Umbilical cord (tissue), 2 donors: ENCODE results near the gene BRME1. TPM values are rescaled to one million over a fixed set of nuclear protein-coding genes. Genes with fewer than 3 reads are reported as not detected.
"Not testable (repeated sequence)": the region's sequence is repeated elsewhere in the genome, so short reads cannot be mapped to it uniquely, and the experiment has no call there.

Source experiments
- DNase-seq: peaks from one replicate; pipeline ENCODE4 v3.0.0-alpha.2; 2015; ENCODE audit warnings: low spot score
- total RNA-seq: library from RNA; depleted of rRNA; stranded (reverse); fragments of >200 nt; gene quantifications from one replicate; pipeline ENCODE4 v1.2.3, GENCODE V29; 2014; ENCODE audit warnings: low replicate concordance; ENCODE audit not compliant: insufficient read depth

The BRME1 gene
- total RNA-seq, 1 donor from 2014 or later: 1.4 TPM

DNA sequence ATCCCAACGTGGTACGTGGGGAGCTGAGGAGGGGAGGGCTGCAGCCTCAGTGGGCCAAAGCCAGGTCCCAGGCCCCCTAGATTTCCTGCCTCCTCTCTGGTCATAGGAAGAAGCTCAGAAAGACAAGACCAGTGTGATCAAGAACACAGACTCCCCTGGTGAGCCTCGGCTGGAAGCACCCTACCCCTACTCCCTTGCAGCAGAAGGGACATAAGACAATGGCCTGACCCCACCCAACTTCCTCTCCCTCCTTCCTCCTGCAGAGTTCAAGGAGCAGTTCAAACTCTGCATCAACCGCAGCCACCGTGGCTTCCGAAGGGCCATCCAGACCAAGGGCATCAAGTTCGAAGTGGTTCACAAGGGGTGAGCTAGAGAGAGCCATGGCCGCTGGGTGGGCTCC lies 20.8 kb upstream of the BRME1 start:
- no peak for DNase-seq

DNA sequence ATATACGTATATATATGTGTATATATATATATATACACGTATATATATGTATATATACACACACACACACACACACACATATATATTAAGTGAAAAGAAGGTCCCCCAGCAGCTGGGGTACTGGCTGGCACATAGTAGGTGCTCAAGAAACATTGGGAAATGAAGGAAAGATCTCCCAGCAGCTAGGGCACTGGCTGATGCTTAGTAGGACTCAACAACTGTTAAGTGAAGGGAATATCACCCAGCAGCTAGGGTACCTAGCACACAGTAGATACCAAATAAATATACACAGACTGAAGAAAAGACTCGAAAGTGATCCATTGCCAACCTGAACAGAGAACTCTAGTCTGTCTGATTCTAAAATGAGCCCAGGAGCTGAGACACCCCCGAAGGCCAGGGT lies 20.1 kb upstream of the BRME1 start:
- DNase-seq: no peak

DNA sequence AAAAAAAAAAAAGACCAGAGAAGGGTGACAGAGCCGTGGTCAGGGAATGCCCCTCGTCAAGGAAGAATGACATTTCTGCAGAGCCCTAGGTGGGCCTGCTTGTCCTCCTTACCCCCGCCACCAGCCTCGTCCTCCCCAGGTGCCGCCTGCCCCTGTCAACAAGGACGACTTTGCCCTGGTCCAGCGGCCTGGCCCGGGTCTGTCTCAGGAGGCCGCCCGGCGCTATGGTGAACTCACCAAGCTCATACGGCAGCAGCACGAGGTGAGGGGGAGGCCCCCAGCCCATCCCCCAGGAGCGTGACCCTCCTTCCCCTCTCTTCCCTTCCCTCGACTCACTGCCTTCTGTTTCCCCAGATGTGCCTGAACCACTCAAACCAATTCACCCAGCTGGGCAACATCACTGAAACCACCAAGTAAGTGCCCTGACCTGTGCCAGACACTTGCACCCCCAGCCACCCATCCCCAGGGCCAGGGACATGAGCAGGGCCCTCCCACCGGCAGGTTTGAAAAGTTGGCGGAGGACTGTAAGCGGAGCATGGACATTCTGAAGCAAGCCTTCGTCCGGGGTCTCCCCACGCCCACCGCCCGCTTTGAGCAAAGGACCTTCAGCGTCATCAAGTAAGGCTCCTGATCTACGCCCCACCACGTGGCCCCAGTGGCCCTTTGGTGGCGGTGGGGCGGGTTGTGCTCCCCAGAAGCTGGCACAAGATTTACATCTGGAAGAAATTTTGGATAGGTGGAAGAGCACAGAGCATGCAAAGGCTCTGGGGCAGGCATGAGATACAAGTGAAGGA lies 17.5 kb upstream of the BRME1 start:
- DNase-seq: no peak

DNA sequence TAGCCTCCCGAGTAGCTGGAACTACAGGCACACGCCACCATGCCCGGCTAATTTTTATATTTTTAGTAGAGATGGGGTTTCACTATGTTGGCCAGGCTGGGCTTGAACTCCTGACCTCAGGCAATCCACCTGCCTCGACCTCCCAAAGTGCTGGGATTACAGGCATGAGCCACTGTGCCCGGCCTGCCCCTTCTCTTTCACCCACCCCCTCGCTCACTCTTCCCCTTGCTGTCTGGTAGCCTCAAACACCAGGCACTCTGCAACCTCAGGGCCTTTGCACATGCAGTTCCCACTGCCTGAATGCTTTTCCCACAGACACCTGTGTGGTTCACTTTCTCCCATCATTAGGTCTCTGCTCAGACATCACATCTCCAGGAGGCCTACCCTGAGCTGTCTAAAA lies 16.2 kb upstream of the BRME1 start:
- DNase-seq: not testable (repeated sequence)

DNA sequence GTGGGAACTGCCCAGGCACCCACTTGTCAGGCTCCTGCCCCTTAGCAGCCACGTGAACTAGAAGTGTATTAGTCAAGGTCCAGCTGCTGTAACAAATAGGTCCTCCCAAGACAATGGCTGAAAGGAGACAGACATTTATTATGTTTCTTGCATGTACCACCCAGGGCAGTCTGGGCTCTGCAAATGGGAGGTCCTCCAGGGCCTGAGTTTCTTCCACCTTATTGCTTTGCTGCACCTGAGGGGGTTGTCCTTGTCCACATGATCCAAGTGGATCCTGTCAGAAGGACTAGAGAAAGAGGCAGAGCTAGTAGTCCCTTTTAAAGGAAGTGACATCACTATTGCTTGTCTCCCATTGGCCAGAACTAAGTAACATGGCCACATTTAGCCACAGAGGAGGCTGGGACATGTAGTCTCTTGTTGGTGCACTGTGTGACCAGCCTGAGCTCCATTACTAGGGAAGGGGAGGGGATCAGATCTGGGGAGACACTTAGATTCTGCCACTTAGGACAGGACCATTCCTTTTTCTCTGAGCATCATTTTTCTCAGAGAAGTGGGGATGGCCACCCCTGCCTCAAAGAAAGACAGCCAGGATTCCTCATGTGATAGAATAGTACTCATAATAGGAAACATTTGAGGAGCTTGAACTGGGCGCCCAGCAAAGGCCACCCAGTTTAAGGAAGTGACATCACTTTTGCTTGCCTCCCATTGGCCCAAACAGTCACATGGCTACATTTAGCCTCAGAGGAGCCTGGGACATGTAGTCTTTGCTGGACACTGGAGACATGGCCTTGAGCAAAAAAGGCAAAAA lies 15.2 kb upstream of the BRME1 start:
- DNase-seq: peak; percentile 26

DNA sequence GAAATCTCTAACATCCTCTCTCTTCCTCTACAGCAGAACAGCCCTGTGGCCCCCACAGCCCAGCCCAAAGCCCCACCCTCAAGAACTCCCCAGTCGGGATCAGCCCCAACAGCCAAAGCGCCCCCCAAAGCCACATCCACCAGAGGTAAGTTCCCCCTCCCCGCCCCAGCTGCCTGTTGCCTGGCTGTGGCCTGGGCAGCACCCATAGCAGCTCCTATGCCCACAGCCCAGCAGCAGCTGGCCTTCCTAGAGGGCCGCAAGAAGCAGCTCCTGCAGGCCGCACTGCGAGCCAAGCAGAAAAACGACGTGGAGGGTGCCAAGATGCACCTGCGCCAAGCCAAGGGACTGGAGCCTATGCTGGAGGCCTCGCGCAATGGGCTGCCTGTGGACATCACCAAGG lies 14.6 kb upstream of the BRME1 start:
- DNase-seq: no peak

DNA sequence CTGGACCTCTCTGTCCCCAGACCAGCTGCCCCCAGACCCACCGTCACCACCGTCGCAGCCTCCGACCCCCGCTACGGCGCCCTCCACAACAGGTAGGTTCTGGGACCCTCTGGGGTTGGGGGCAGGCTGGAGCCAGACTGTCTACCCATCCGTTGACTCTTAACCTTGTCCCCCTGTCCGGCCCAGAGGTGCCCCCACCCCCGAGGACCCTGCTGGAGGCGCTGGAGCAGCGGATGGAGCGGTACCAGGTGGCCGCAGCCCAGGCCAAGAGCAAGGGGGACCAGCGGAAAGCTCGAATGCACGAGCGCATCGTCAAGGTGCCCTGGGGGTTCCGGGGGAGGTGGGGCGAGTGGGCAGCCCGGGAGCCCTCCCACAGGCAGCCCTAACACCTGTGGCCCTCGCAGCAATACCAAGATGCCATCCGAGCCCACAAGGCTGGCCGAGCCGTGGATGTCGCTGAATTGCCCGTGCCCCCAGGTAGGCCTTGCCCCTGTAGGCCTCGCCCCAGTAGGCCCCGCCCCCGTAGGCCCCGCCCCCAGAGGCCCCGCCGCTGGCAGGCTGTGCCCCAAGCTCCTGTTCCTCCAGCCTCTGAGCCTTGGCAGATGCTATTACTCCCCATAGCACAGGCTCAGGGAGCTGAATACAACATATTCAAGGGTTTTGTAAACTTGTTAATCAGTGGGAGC lies 13.0 kb upstream of the BRME1 start:
- DNase-seq: no peak

DNA sequence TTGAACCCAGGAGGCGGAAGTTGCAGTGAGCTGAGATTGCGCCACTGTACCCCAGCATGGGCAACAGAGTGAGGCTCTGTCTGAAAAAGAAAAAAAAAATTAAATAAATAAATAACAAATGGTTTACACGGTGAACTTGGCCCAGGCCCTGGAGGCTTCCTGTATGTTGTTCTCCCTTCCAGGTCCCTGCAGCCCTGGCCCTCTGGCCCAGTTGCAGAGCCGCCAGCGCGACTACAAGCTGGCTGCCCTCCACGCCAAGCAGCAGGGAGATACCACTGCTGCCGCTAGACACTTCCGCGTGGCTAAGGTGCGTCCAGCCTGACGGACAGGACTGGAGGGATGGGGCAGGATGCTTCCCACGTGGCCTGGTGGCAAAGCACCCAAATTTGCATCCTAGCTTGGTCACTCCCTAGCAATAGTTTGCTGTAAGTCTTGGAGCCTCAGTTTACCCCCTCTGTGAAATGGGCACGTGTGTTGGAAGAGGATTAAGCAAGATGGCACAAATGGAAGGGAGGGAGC lies 12.0 kb upstream of the BRME1 start:
- DNase-seq: no peak

DNA sequence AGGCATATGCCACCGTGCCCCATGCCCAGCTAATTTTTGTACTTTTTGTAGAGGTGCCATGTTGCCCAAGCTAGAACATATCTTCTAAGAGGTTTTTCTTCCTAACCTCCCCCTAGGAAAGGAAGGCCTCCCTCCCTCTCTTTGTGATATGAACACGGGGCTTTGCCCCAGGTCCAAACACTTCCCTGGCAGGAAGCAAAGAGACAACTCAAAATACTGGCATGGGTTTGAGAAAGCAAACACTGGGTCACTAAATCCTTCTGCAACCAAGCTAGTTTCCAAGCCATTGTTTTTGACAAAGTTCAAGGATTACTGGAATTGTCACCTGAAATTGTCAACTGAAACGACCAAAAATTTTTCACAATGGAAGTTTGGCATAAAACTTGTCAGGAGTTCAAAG lies 8.9 kb upstream of the BRME1 start:
- DNase-seq: no peak

DNA sequence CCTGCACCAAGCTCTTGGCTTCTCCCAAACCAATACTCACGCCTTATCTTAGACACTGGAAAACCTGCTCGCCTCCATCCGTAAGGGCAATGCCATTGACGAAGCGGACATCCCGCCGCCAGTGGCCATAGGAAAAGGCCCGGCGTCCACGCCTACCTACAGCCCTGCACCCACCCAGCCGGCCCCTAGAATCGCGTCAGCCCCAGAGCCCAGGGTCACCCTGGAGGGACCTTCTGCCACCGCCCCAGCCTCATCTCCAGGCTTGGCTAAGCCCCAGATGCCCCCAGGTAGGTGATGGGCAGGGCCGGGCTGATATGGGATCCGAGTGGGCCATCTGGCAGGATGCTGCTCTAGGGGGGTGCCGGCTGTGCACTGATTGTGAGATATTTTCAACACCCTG lies 7.4 kb upstream of the BRME1 start:
- no peak for DNase-seq

DNA sequence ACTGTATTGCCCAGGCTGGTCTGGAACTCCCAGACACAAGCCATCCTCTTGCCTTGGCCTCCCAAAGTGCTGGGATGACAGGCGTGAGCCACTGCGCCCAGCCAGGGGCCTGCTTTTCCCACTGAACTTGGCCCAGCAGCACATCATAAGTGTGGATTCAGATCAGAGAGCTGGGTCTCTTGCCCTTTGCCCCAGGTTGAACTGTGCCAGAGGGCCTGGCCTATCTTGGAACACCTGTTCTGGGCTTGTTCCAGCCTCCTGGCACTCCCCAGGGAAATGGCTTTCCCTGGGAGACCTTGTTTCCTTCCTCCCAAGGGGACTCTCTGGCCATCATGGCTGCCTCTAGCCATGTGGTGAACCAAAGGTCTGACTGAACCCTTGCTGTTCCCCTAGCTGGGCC lies 3.5 kb upstream of the BRME1 start:
- no peak for DNase-seq

DNA sequence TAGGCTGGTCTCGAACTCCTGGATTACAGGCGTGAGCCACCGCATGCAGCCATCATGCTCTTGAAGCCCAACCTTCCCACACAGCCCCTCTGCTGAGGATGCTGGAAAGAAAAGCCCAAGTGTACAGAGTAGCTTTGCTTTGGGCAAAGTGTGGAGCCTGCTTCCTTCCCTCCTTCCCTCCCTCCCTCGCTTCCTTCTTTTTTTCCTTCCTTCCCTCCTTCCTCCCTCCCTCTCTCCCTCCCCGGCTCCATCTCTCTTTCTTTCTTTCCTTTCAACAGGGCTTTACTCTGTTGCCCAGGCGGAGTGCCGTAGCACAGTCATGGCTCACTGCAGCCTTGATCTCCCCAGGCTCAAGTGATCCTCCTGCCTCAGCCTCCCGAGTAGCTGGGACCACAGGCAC lies 2.8 kb upstream of the BRME1 start:
- DNase-seq: no peak

DNA sequence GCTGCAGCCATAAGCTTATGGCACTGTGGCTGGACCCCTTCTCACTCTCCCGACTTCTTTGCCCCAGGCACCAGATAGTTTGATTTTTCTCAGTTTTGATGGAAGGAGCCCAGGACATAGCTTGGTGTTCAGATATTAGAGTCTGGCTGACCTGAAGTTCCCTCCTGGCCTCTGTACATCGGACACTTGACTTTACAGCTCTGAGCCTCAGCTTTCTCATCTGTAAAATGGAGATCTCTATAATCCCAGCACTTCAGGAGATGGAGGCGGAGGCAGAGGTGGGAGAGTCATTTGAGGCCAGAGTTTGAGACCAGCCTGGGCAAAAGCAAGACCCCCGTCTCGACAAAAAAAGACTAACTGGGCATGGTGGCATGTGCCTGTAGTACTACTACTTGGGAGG lies 993 bp upstream of the BRME1 start:
- no peak for DNase-seq

DNA sequence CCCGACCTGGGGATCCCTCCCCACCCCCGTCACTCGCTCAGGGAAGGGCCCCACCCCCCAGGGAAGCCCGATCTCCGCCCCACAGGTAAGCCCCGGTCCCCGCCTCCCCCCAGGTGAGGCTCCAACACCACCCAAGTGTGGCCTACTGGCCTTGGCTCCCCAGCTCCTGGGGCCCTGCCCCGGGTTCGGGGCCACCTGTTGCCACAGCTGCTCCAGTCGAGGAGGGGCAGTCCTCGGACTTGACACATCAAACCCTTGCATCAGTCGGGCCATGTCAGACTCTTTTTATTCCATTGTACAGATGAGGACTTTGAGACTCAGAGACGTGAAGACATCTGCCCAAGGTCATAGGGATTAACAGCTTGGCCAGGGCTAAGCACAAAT lies 596 bp upstream of the BRME1 start:
- DNase-seq: no peak

DNA sequence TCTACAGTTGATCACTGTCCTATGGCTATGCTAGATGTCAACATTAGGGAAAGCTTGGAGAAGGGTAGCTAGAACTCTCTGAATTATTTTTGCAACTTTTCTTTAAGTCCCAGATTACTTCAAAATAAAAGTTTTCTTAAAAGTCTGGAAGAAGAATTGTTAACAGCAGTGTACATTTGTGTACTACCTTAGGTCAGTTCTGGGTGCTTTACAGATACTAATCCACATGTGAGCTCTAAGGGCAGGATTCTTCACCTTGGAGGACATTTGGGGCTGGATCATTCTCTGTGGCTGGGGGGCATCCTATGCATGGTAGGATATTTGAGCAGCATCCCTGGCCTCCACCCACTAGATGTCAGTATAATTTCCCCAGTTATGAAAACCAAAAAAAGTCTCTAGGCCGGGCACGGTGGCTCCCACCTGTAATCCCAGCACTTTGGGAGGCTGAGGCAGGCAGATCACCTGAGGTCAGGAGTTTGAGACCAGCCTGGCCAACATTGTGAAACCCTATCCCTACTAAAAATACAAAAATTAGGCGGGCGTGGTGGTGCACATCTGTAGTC lies 2.8 kb downstream of the BRME1 start:
- no peak for DNase-seq

DNA sequence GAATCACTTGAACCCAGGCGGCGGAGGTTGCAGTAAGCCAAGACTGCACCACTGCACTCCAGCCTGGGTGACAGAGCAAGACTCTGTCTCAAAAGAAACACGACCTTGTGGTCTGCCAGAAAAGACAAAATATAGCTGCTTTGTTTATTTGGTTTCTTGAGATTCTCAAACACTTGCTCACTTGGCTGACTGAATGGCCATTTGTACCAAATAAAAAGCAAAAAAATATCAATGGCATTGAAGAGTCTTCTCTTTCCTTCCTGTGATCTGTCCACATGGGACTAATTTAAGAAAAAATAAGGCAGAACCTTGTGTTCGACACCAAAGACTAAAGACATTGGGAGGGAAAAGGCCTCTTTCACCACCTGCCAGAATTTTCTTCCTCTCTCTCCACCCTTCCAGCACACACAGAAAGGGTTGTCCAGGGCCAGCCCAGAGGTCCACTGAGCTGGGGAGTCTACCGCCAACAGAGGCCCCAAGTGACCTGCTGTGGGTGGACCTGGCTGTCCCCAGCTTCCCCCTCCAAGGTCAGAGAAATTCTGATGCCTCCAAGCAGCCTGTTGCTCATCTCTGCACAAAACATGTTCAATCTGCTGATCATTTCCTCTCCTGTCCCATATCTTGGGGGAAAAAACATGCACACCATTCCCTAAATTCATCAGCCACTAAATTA lies 5.9 kb downstream of the BRME1 start:
- DNase-seq: no peak

DNA sequence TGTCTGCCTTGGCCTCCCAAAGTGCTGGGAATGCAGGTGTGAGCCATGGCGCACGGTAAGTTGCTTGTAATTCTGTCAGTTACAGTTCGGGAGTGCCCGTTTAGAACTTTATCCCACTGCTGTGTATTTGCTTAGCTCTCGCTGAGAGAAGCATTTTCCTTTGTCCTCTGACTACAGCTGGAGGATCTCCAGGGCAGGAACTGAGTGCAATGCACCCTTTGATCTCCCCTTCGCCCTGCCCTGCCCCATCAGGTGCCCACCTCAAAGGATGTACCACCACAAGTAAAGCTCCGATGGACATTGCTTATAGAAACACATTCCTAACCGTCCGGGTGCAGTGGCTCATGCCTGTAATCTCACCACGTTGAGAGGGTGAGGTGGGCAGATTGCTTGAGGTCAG lies 6.5 kb downstream of the BRME1 start:
- no peak for DNase-seq

DNA sequence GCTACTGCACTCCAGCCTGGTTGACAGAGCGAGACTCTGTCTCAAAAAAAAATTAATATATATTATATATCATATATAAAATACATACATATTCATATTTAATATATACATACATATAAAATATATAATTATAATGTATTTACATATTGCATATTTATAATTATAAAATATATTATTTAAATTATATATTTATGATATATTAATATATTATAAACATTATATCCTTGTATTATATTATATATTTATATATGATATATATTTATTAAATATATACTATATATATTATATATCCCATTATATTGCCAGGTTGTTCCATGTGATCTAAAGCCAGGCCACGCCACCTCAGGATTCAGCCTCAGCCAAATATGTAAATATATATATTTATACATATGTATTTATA lies 9.7 kb downstream of the BRME1 start:
- DNase-seq: no peak

DNA sequence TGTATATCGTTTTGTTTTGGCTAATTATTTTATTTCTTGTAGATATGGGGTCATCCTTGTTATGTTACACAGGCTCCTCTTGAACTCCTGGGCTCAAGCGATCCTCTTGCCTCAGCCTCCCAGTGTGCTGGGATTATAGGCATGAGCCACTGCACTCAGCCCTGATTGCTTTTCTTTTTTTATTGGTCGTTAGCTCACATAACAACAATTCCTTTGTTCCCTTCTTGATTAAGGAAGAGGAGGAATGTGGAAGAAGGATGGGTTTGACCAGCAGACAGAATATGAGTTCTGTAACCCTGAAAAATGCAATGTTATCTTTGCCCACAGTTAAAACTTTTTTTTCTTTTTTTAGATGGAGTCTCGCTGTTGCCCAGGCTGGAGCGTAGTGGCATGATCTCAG lies 11.4 kb downstream of the BRME1 start:
- DNase-seq: no peak

DNA sequence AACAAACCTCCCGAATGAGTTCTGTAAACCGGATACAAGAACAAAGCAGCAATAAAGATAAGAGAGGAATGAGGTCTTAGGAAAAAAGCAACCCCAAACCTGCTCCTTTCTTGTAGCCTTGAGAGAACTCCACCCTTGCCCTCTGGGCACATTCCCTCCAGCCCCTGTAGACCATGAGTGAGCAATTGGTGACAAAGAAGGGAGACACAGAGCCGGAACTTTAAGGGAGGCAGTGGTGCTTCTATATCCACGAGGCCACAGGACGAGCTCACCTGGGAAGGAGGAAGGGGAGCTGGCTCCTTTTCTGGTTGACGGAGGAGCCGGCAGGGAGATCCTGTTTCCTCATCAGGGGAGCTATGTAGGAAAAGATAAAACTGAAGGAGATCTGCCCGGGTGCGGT lies 13.0 kb downstream of the BRME1 start:
- no peak for DNase-seq

DNA sequence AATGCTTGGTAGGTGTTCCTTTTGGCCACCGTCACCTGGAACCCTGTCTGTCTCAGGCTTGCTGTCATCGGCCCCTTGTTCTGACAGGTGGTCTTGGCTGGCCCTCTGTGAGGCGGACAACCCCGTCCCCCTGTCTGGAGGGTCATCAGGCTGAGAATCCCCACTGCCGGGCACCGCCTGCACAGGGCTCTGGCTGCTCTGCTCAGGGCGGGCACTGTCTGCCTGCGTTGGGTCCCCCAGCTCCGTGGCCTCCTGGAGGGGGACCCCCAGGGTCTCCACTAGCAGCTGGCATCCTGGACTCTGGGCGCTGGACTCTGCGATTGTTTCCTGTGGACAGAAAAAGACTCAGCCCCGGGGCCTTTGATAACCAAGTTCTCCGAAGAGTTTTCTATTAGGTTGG lies 15.8 kb downstream of the BRME1 start:
- no peak for DNase-seq

DNA sequence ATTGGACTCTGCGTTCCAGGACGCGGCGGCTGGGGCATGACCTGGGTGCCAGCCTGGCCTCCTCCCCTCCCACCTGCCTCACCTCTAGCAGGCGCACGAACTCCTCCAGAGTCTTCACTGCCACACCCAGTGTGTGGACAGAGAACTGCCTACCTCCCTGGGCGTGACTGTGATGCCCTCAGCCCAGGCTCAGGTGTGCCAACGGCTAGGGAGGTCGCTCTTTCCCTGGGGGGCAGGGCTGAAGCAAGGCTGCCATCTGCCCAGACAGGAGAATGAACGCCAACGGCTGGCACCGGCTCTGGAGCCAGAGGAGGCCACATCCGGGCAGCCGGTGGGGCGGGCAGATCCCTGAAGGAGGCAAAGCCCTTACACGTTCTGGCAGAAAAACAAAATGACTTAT lies 17.6 kb downstream of the BRME1 start:
- no peak for DNase-seq
